Loucy (cell line): ENCODE measurements around the gene BRD1.

ENCODE experiments used
- CTCF ChIP-seq: fragments of 200-600 bp; sonication (generic); conservative IDR thresholded peaks from 2 replicates; pipeline ENCODE4 v1.5.1; 2014; ENCODE audit warnings: mild to moderate bottlenecking, antibody characterized with exemption, low read length
- EZH2phosphoT487 ChIP-seq: fragments of 200-600 bp; IDR thresholded peaks from 2 replicates; pipeline ENCODE4 v1.6.1; 2018; ENCODE audit warnings: antibody characterized with exemption, mild to moderate bottlenecking, moderate library complexity, borderline replicate concordance

GRCh38 chr22:49785841-49786471, 41.7 kb downstream of the BRD1 start:
- TF ChIP-seq CTCF (no peak), EZH2phosphoT487 (no peak)
